ENCODE measurements around the gene NAAA. TPM values are rescaled to one million over a fixed set of nuclear protein-coding genes. Genes with fewer than 3 reads are reported as not detected.
"Not testable (repeated sequence)": the region's sequence is repeated elsewhere in the genome, so short reads cannot be mapped to it uniquely, and the experiment has no call there.

NAAA gene
- total RNA-seq, 1 experiment from 2014 or later = 8.3 TPM

DNA sequence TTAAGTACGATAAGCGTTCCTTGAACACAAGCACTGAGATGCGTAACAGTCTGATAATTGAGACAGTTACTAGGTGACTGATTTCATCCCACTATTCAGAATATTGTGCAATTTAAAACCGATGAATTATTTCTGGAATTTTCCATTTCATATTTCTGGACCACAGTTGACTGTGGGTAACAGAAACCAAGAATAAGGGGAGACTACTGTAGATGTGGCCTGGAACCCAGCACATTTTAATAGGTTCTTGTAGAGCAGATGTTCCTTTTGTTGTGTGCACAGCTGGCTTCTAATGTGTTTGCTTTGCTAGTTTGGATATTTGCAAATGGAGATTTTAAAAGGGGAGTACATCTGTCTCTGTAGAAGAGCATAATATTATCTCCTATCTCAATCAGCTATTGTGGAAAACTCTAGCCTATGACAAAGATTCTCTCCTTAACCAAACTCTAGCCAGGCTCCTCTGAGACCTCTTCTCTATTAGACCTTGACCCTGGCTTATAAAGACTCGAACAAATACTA is 16.4 kb downstream of the NAAA start:
- no peak for DNase-seq (ENCODE audit: low read depth)
- in situ Hi-C loops (cut with HindIII; ENCODE audit: low pct_unique_long_range_greater_than_20kb, low sequenced_read_pairs) = no loop called here

DNA sequence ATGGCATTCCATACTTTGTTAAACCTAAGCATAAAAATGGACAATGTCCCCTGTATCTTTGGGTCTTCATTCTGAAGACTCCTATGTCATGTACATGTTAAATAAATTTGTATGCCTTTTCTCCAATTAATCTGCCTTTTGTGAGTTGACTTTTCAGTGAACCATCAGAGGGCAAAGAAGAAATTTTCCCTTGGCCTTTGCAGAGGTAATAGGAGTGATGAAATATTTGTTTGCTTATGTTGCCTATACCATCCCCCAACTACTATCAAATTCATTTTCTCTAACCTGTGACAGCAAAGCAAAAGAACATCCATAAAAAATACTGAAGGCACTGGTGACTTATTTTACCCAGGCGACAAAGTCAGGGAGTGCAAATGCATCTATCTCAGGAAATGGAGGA is 18.2 kb downstream of the NAAA start:
- no peak for DNase-seq (ENCODE audit: low read depth)
- in situ Hi-C loops (cut with HindIII; ENCODE audit: low pct_unique_long_range_greater_than_20kb, low sequenced_read_pairs) = no loop called here

DNA sequence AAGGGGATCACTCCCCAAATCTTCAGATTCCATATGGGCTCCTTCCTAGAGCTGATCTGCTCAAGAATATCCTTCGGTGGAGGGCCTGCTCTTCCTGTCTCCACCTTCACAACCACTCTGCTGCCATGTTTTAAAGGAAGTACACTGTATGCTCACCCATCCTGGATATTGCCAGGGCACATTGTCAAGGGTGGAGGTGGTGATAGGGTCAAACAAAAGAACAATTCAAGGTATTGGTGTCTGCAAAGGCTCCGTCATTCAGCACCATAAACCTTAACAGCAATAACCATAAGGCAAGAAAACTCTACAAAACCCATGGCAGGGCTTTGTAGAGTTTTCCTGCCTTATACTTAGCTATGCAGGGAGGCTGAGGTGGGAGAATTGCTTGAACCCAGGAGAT is 18.9 kb downstream of the NAAA start:
- DNase-seq (ENCODE audit: low read depth) = no peak
- in situ Hi-C loops (cut with HindIII; ENCODE audit: low pct_unique_long_range_greater_than_20kb, low sequenced_read_pairs) = no loop called here

DNA sequence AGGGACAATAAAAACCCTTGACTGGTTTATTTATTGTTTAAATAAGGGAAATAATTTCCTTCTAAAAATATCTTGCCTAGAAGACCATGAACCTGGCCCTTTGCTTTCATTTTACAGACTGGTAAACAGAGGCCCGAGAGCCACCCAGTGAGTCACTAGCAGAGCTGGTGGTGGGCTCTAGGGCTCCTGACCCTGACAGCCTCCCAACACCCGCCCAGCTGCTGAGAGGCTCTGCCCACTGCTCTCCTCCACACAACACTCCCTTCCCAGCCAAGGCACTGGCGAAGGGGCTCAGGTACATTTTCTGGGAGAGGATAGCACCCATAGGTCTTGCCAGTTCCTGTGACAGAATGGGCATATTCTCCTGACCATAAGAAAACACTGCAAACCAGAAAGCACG is 20.5 kb downstream of the NAAA start:
- in situ Hi-C loops (cut with HindIII; ENCODE audit: low pct_unique_long_range_greater_than_20kb, low sequenced_read_pairs) = no loop called here
- no peak for DNase-seq (ENCODE audit: low read depth)

DNA sequence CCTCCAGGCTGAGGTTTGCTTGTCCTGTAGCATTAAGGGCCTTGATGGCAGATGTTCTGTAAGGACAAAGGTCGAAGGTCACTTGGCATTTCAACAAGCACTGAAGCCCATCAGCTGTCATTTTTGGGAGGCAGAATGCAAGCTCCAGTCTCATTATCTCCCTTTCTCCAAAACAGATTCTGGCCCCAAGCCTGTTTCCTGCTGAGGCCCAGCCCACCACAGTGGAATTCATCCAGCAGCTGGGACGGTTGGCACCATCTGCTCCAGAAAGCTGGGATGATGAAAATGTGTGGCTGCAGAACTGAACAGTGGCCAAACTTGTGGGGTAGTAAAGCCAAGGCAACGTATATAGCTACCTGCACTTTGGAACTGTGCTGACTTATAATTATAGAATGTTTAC is 20.9 kb downstream of the NAAA start:
- DNase-seq (ENCODE audit: low read depth) = no peak
- in situ Hi-C loops (cut with HindIII; ENCODE audit: low pct_unique_long_range_greater_than_20kb, low sequenced_read_pairs) = no loop called here

DNA sequence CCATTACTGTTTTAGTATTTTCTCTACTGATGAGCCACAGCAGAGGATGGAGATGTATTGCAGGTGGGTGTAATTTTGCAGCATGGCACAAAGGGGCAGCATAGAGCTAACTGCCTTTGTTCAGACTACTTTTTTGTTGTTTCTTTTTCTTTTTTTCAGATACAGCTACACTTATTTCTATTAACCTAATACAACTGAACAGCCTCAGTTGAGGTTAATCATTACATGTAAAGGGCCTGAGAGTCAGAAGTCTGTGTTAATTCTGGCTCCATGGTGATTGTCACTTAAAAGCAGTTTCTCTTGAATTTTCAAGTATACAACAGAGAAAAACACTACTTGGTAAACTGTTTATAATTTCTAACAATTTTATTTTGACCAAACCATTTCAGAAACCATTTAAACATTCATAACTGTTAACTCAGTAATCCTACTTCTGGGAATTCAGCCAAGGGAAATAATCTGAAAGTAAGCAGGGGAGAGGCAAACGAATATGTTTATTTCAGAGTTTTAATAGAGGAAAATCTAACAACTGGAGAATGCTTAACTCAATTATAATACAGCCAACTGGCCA is 24.6 kb downstream of the NAAA start:
- peak; percentile 85 for DNase-seq (ENCODE audit: low read depth)
- in situ Hi-C loops (cut with HindIII; ENCODE audit: low pct_unique_long_range_greater_than_20kb, low sequenced_read_pairs) = no loop called here

DNA sequence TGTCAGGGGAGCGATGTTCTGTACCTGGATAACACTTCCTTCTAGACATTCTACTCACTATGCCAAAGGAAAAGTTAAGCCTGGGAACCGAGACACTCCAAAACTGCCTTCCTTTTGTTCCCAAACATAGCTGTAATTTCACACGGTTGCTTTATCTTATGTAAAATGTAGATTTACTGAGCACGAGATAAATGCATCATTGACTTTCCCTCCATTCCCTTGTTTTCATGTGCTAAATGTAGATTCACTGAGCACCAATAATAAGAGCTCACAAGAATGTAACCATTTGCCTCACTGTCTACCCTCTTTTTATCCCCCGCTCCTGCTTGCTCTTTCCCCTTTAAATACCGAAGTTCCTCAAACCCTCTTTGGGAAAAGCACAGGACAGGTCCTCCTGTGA is 27.8 kb downstream of the NAAA start:
- in situ Hi-C loops (cut with HindIII; ENCODE audit: low pct_unique_long_range_greater_than_20kb, low sequenced_read_pairs) = no loop called here
- DNase-seq (ENCODE audit: low read depth) = no peak

DNA sequence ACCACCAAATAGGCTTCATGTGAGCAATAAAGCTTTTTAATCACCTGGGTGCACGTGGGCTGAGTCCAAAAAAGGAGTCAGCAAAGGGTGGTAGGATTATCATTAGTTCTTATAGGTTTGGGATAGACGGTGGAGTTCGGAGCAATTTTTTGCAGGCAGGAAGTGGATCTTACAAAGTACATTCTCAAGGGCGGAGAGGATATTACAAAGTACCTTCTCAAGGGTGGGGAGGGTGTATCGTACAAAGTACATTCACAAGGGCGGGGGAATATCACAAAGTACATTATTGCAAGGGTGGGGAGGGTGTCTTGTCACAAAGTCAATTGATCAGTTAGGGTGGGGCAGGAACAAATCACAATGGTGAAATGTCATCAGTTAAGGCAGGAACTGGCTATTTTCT is 30.0 kb downstream of the NAAA start:
- DNase-seq (ENCODE audit: low read depth); in situ Hi-C loops (cut with HindIII; ENCODE audit: low pct_unique_long_range_greater_than_20kb, low sequenced_read_pairs): not testable (repeated sequence)

DNA sequence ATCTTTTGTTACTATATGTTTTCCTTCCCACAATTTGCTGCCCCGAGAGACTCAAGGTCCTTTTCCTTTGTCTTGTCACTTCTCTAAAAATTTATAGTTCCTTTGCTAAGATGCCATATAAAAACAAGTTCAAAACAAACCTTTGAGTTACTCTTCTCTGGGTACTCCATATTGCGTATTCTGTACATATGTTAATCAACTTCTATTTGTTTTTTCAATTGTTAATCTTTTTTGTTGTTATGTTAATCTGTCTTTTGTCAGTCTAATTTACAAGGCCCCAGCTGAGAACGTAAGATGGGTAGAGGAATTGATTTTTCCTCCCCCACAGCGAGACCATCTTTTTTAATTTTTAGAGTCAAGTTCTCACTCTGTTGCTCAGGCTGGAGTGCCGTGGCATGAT is 31.4 kb downstream of the NAAA start:
- in situ Hi-C loops (cut with HindIII; ENCODE audit: low pct_unique_long_range_greater_than_20kb, low sequenced_read_pairs) = no loop called here
- DNase-seq (ENCODE audit: low read depth) = no peak

DNA sequence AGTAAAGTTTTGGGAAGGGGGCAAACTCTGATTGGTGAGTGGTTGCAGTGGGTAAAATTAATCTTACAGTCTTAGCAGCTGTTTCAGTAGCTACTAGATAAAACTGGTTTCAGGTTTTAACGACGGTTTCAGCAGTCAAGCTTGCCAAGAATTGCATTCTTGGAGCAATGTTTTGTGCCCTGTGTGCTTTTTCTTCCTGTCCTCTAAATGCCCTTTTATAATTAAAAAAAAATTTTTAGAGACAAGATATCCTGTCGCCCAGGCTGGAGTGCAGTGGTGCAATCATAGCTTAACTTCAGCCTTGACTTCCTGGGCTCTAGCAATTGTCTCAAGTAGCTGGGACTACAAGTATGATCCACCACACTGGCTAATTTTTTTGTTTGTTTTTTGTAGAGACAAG is 32.3 kb downstream of the NAAA start:
- DNase-seq (ENCODE audit: low read depth) = no peak
- in situ Hi-C loops (cut with HindIII; ENCODE audit: low pct_unique_long_range_greater_than_20kb, low sequenced_read_pairs) = no loop called here

DNA sequence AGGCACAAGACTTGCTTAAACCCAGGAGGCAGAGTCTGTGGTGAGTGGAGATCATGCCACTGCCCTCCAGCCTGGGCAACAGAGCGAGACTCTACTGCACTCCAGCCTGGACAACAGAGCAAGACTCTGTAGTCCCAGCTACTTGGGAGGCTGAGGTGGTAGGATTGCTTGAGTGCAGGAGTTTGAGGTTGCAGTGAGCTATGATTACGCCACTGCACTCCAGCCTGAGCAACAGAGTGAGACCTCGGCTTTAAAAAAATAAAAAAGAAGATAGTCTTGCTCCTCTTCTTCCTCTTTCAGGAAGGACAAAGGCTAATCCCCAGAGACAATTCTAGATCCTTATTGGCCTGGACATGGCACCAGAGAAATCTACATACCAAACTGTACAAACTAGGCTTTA is 32.8 kb downstream of the NAAA start:
- in situ Hi-C loops (cut with HindIII; ENCODE audit: low pct_unique_long_range_greater_than_20kb, low sequenced_read_pairs) = no loop called here
- DNase-seq (ENCODE audit: low read depth) = no peak

DNA sequence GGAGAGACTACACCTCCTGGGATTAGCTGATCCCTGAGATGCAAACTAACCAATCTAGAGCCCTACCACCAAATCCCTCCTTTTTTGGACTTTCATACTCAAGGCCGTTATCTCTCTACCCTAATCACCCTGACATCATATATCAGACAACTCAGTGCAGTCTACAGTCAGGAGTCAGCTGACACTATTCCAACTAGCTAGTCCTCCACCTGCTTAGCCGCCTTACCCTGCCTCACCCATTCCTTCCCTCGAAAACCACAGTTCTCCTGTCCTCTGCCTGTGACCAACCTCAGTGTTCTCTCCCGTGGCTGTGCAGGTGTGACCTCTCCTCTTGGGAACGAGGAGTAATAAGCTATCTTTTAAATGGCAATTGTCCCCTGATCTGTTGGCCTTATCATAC is 36.7 kb downstream of the NAAA start:
- in situ Hi-C loops (cut with HindIII; ENCODE audit: low pct_unique_long_range_greater_than_20kb, low sequenced_read_pairs) = no loop called here
- DNase-seq (ENCODE audit: low read depth) = no peak

DNA sequence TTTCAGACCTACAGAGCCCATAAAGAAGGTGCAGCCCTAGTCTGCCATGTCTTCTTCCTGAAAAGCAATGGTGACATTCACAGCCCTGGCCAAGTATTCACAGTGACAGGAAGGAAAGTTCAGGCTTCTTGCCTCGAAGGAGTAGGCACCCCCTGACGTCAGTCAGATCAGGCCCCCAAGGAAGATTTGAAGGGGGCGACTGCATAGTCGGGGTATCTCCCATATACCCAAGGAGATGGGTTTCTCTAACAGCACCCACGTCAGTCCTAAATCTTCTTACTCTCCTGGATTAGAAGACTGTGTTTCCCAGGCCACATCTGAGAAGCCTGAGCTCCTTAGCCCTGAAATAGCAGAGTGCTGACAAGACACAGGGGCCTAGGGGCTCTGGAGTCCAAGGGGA is 38.5 kb downstream of the NAAA start, which contains the start of gene PPEF2:
PPEF2 (minus strand) TSS at position 101 of the 400 bp plus-strand sequence. CDS start 6,127 bp downstream, outside the sequence.
- DNase-seq (ENCODE audit: low read depth) = no peak
- in situ Hi-C loops (cut with HindIII; ENCODE audit: low pct_unique_long_range_greater_than_20kb, low sequenced_read_pairs) = no loop called here

DNA sequence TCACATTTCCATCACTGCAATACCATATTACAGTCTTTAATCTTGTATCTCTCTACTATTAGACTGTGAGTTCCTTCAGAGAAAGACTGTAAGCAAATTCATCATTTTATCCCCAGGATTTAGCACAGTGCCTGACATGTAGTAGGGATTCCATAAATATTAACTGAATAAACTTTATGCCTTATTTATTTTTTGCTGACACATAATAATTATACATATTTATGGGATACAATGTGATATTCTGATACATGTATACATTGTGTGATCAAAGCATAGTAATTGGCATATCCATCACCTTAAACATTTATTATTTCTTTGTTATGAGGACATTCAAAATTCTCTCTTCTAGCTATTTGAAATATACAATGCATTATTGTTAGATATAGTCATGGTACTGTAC is 42.3 kb downstream of the NAAA start:
- in situ Hi-C loops (cut with HindIII; ENCODE audit: low pct_unique_long_range_greater_than_20kb, low sequenced_read_pairs) = no loop called here
- DNase-seq (ENCODE audit: low read depth) = no peak

DNA sequence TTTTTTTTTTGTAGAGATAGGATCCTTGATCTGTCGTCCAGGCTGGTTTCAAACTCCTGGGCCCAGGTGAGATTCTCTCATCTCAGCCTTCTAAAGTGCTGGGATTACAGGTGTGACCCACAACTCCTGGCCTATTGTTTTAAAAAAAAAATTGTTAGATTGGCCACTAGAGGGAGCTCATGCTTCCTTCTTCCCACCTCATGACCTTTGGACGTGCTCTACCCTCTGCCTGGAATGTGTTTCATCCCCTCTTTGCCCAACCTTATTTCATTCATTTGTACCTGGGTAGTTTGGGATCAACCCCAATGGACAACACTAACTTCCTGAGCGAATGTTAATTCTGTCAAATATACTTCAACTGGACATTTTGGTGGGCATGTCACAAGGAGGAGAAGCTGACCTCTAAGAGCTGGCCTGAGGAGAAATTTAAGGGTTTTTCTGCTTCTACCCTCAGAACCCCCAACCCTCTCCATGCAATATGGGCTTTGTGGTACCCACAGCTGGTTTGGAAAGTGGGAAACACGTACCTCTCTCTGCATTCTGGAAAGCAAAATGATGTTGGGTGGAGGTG is 45.0 kb downstream of the NAAA start:
- in situ Hi-C loops (cut with HindIII; ENCODE audit: low pct_unique_long_range_greater_than_20kb, low sequenced_read_pairs) = no loop called here
- peak; percentile 40 for DNase-seq (ENCODE audit: low read depth)

DNA sequence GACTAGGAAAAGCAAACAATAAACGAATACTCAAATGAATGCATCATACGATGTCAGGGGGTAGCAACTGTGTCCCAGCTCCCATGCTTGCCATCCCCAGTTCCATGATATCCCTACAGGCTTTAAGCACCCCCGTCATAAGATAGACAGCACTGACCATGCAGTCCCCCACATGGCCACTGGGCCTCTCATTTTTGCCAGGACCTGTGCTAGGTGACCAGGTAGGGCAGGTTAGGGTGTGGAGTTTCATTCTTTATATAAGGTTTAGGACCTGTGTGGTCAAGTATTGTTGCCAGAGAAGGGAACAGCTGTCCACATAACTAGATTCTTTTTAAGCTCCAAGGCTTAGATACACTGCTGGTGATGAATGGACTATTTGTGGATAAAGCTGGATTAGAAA is 48.3 kb downstream of the NAAA start:
- DNase-seq (ENCODE audit: low read depth) = no peak
- in situ Hi-C loops (cut with HindIII; ENCODE audit: low pct_unique_long_range_greater_than_20kb, low sequenced_read_pairs) = no loop called here

DNA sequence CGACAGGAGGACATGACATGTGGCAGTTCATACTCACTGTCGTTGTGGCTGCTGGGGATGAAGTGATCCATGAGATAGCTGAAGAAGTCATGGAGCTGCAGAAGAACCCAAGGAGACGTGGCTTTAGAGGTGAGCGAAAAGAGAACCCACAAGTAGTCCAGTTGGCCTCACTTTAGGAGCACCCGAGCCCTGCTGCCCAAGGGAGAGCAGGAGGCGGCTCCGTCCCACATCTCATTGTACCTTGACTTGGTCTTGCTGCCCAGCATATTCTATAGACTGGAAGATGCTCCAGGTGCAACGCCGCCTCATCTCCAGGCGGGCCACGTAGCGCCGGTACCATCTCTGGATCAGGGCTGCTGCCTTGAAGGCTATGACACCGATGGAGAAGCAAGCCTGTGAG is 49.2 kb downstream of the NAAA start:
- no peak for DNase-seq (ENCODE audit: low read depth)
- in situ Hi-C loops (cut with HindIII; ENCODE audit: low pct_unique_long_range_greater_than_20kb, low sequenced_read_pairs) = no loop called here

DNA sequence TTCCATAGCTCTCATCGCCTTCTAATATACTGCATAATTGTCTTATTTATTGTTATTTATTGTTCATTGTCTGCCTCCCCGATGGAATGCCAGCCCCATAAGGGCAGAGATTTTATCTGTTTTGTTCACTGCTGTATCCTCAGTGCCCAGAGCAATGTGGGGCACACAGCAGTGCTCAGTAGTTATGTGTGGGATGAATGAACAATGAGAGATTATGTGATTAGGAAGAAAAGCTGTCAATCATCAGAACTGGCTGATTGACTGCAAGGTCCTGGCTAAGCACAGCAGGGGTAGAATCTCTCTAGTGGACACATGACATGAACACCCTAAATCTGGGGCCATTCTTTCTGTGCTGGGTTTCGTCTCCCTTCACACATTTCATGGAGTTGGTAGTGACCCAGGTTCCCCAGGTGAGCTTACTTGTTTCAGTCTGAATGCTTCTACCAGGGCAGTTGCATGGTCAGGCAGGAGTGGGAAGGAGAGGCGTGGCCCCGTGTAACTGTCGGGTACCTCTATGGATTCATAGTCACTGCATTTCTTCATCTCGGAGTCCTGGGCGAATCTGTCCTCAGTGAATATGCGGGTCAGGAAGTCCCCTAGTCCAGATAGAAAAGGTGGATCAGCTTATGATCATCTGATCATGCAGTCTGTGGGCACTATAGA is 51.1 kb downstream of the NAAA start:
- in situ Hi-C loops (cut with HindIII; ENCODE audit: low pct_unique_long_range_greater_than_20kb, low sequenced_read_pairs) = no loop called here
- no peak for DNase-seq (ENCODE audit: low read depth)

DNA sequence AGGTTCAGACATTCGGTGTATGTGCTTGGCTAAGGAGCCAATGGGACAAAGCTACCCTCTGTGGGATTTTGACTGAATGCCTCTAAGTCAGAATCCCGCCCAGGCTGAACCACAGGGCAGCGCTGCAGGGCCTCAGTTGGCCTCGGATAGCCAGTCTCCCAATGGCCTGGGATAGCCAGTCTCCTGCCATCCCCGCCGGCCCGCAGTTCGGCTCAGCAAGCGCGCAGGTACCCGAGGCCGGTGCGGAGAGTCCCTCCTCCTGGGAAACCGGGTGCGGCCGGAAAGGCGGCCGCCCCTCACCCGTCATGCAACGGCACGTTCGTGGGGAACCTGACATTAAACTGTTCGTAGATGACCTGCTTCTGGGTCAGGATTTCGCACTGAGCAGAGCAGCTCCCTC is 54.7 kb downstream of the NAAA start:
- in situ Hi-C loops (cut with HindIII; ENCODE audit: low pct_unique_long_range_greater_than_20kb, low sequenced_read_pairs) = no loop called here
- no peak for DNase-seq (ENCODE audit: low read depth)

DNA sequence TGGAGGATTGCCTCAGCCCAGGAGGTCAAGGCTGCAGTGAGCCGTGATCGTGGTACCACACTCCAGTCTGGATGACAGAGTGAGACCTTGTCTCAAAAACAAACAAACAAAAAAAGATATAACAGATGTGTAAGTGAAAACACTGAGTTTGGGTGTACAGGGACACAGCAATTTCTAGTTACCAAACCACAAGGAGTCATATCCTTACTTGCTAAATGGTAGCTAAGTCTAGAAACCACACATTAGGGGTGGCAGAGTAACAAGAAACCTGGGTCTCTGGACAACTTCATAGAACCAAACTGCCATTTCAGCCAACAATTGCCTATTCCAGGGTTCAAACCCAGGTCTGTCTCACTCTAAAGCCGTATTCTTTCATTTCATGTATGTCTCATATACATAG is 59.3 kb downstream of the NAAA start:
- DNase-seq (ENCODE audit: low read depth) = no peak
- in situ Hi-C loops (cut with HindIII; ENCODE audit: low pct_unique_long_range_greater_than_20kb, low sequenced_read_pairs) = no loop called here
